Measurements from ENCODE around the gene ABCA10. TPM values are rescaled to one million over a fixed set of nuclear protein-coding genes. Genes with fewer than 3 reads are reported as not detected.

ABCA10 gene
- total RNA-seq, 1 experiment from 2014 or later = 0.34 TPM

DNA sequence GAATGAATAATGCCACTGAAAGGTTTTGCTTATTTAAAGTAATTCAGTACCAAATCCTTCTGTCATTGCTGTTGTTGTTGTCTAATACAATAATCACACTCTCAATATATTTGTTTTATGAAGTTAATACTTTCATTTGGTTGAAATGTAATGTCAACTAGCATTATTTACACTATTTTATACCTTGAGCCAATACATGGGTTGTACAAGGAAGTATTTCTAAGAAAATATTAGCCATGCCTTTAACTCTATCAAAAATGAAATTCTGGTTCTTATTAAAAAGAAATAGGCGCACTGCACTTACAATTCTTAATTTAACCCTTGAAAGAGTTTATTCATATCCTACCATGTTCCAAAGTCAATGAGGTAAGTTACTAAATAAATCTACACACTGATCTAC, 17.6 kb upstream of the ABCA10 start:
- CTCF ChIA-PET = interaction anchor here (1.0 to 6.6 kb wide), 10 partner anchors 12 to 474 kb away, joined by 3 to 63 read pairs (median 11); no protein-coding TSS in a partner anchor
- TF ChIP-seq CBX3 (IDR thresholded peaks at IDR 0.05; ENCODE audit: low read depth) = no peak
- no peak for TF ChIP-seq EZH2phosphoT487 (IDR thresholded peaks at IDR 0.05; ENCODE audit: borderline replicate concordance)
- no peak for TF ChIP-seq ZFX (IDR thresholded peaks at IDR 0.05)
- TF ChIP-seq ZNF274 (IDR thresholded peaks at IDR 0.05; ENCODE audit: low read depth, low read length) = no peak
- no peak for TF ChIP-seq SIN3A (IDR thresholded peaks at IDR 0.05; ENCODE audit: low read depth)
- TF ChIP-seq TCF7L2 (IDR thresholded peaks at IDR 0.05; ENCODE audit: borderline replicate concordance, extremely low read depth, insufficient read depth, insufficient read length) = no peak
- no peak for TF ChIP-seq SP1 (IDR thresholded peaks at IDR 0.05; ENCODE audit: low read depth)
- no peak for TF ChIP-seq YY1 (IDR thresholded peaks at IDR 0.05; ENCODE audit: extremely low read depth, insufficient replicate concordance, low read depth, low read length)
- TF ChIP-seq JUND (IDR thresholded peaks at IDR 0.05) = no peak
- TF ChIP-seq RAD21 (IDR thresholded peaks at IDR 0.05; ENCODE audit: low read depth) = no peak
- TF ChIP-seq, protein P1, sequence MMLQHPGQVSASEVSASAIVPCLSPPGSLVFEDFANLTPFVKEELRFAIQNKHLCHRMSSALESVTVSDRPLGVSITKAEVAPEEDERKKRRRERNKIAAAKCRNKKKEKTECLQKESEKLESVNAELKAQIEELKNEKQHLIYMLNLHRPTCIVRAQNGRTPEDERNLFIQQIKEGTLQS (IDR thresholded peaks at IDR 0.05) = no peak
- no peak for TF ChIP-seq POLR2A (IDR thresholded peaks at IDR 0.05; ENCODE audit: borderline replicate concordance, extremely low read depth, insufficient read depth, insufficient read length)
- no peak for TF ChIP-seq POLR2AphosphoS5 (IDR thresholded peaks at IDR 0.05; ENCODE audit: low read depth, low read length)
- no peak for TF ChIP-seq EZH2 (IDR thresholded peaks at IDR 0.05)
- TF ChIP-seq ELF1 (IDR thresholded peaks at IDR 0.05; ENCODE audit: borderline replicate concordance, low read depth) = no peak
- TF ChIP-seq, protein P2, sequence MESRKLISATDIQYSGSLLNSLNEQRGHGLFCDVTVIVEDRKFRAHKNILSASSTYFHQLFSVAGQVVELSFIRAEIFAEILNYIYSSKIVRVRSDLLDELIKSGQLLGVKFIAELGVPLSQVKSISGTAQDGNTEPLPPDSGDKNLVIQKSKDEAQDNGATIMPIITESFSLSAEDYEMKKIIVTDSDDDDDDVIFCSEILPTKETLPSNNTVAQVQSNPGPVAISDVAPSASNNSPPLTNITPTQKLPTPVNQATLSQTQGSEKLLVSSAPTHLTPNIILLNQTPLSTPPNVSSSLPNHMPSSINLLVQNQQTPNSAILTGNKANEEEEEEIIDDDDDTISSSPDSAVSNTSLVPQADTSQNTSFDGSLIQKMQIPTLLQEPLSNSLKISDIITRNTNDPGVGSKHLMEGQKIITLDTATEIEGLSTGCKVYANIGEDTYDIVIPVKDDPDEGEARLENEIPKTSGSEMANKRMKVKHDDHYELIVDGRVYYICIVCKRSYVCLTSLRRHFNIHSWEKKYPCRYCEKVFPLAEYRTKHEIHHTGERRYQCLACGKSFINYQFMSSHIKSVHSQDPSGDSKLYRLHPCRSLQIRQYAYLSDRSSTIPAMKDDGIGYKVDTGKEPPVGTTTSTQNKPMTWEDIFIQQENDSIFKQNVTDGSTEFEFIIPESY (IDR thresholded peaks at IDR 0.05; ENCODE audit: extremely low read depth, insufficient replicate concordance, low read length) = no peak
- TF ChIP-seq CEBPB (IDR thresholded peaks at IDR 0.05; ENCODE audit: low read depth) = no peak

More for the DNA sequence above, 17.6 kb upstream of the ABCA10 start:
- no peak overlapping the region for H3K4me2 ChIP-seq (ENCODE audit: low read length)
- H3K79me2 ChIP-seq (ENCODE audit: insufficient read depth, low read length) = no peaks in the 10 kb centered on the region
- H3K4me1 ChIP-seq (ENCODE audit: control insufficient read depth in 1 of 2, insufficient read depth in 2 of 2, low read length in 2 of 2) = no peaks in the 10 kb centered on the region
- intact Hi-C loops (cut with micrococcal nuclease) = loop anchor here (5.0 to 10.0 kb wide), 3 partner anchors 281 to 779 kb away; no protein-coding TSS in a partner anchor
- no peak overlapping the region for H3K27ac ChIP-seq (ENCODE audit: low read depth, low read length)
- RAD21 ChIA-PET (ENCODE audit: low non-redundant PET in 1 of 2, low total read pairs in 2 of 2, uncharacterized antibody in 2 of 2, unreplicated experiment in 2 of 2) = interaction anchor here (1.0 to 1.9 kb wide), 3 partner anchors 81 to 472 kb away, joined by 3 to 4 read pairs (median 3); partner anchors contain the start of gene ABCA5 (in 1 of the 2)
- no TSS peak for BruUV-seq (replicated peaks)
- DNase-seq (ENCODE audit: low read depth, low spot score) = no peak
- no peaks in the 10 kb centered on the region for H3K27me3 ChIP-seq (ENCODE audit: insufficient read depth, low read length)
- H3K36me3 ChIP-seq (ENCODE audit: control insufficient read depth in 1 of 2, insufficient read depth in 2 of 2, low read length in 2 of 2) = no peaks in the 10 kb centered on the region
- no peak overlapping the region for H3K9ac ChIP-seq (ENCODE audit: low read length)
- ATAC-seq = no peak
- H3K4me3 ChIP-seq (replicated peaks in 1 of 2; ENCODE audit: low read depth in 1 of 2, low read length in 2 of 2) = no peak overlapping the region
- H4K20me1 ChIP-seq (ENCODE audit: insufficient read depth) = no peaks in the 10 kb centered on the region
- POLR2A ChIA-PET = no interaction called here
- no peak overlapping the region for H2AFZ ChIP-seq (ENCODE audit: low read depth, low read length, poor library complexity, severe bottlenecking)
- no peaks in the 10 kb centered on the region for H3K9me2 ChIP-seq (ENCODE audit: insufficient read depth)
- H3K9me3 ChIP-seq (ENCODE audit: control insufficient read depth in 1 of 2, insufficient read depth in 1 of 2, low read depth in 1 of 2, low read length in 2 of 2) = no peaks in the 10 kb centered on the region
